Endothelial cell of umbilical vein (primary cell): ENCODE measurements around the gene WDR43. TPM values are rescaled to one million over a fixed set of nuclear protein-coding genes. Genes with fewer than 3 reads are reported as not detected.

Experiments
- BruUV-seq: library from RNA; stranded (reverse); fragments of 400-500 nt; replicated peaks from 2 replicates; lab custom pipeline; 2021; lab: Mats Ljungman, UMichigan
- CTCF ChIA-PET: fragments of 300-600, 350-600 bp; sonication (Branson Sonifier 250); formaldehyde crosslinking; loops from one replicate; lab custom pipeline; 2021; ENCODE audit warnings: antibody characterized with exemption, inconsistent platforms; lab: Charles Lee
- POLR2A ChIA-PET: fragments of 300-600, 350-600 bp; sonication (Branson Sonifier 250); formaldehyde crosslinking; loops from one replicate; lab custom pipeline; 2021; ENCODE audit warnings: antibody characterized with exemption, inconsistent platforms; lab: Charles Lee
- DNase-seq: peaks from one replicate; pipeline ENCODE4 v3.0.0-alpha.2; 2011; ENCODE audit warnings: low read depth, low spot score
- FAIRE-seq: peaks from 2 replicates; lab custom pipeline; 2011; peaks lifted over from hg19 to GRCh38; lab: Jason Lieb, UNC
- H2AFZ ChIP-seq: 2 replicates; pipeline ENCODE4 v1.6.0; 2012; ENCODE audit warnings: low read depth, low read length, control low read depth, inconsistent platforms
- H3K27ac ChIP-seq: 2 replicates; pipeline ENCODE4 v1.5.1; 2011; ENCODE audit warnings: low read depth, mild to moderate bottlenecking, control low read depth, low read length, moderate library complexity; ENCODE audit not compliant: insufficient read depth
- H3K27me3 ChIP-seq, 2 experiments: 2 replicates each; pipeline versions ENCODE4 v1.6.0 to v1.6.1; 2011; ENCODE audit warnings: low read length in 2 of 2, mixed read lengths in 1 of 2; ENCODE audit not compliant: control insufficient read depth in 2 of 2, insufficient read depth in 2 of 2
- H3K36me3 ChIP-seq, 2 experiments: 2 replicates in 1 of 2; 3 replicates in 1 of 2; pipeline ENCODE4 v1.5.1; 2011; ENCODE audit warnings: low read length in 2 of 2, mild to moderate bottlenecking in 1 of 2, moderate library complexity in 1 of 2; ENCODE audit not compliant: control insufficient read depth in 2 of 2, insufficient read depth in 2 of 2; ENCODE audit errors: extremely low read depth in 1 of 2
- H3K4me1 ChIP-seq: 3 replicates; pipeline ENCODE4 v1.5.1; 2011; ENCODE audit warnings: mild to moderate bottlenecking, low read length; ENCODE audit not compliant: control insufficient read depth, insufficient read depth; ENCODE audit errors: extremely low read depth
- H3K4me2 ChIP-seq: 2 replicates; pipeline ENCODE4 v1.6.1; 2011; ENCODE audit warnings: low read length, control low read depth, mixed read lengths; ENCODE audit not compliant: insufficient read depth
- H3K4me3 ChIP-seq, 3 experiments: fragments of 200-600 bp in 1 of 3; sonication (generic), shearing (Covaris generic) in 1 of 3; replicated peaks in 1 of 3; 2 replicates each; pipeline ENCODE4 v1.5.1; 2011 to 2016; ENCODE audit warnings: control low read depth in 3 of 3, low read length in 3 of 3, mild to moderate bottlenecking in 2 of 3, inconsistent platforms in 1 of 3, low read depth in 1 of 3, moderate library complexity in 1 of 3; ENCODE audit not compliant: insufficient read depth in 1 of 3
- H3K79me2 ChIP-seq: 2 replicates; pipeline ENCODE4 v1.6.0; 2012; ENCODE audit warnings: low read length, inconsistent platforms; ENCODE audit not compliant: control insufficient read depth, insufficient read depth
- H3K9ac ChIP-seq: replicated peaks from 2 replicates; pipeline ENCODE3; 2011; ENCODE audit warnings: low read length, control low read depth; ENCODE audit not compliant: insufficient read depth; ENCODE audit errors: extremely low read depth
- H3K9me1 ChIP-seq: replicated peaks from 3 replicates; pipeline ENCODE4 v1.6.0; 2011; ENCODE audit warnings: mild to moderate bottlenecking, low read length; ENCODE audit not compliant: control insufficient read depth, insufficient read depth; ENCODE audit errors: extremely low read depth
- H3K9me3 ChIP-seq: replicated peaks from 2 replicates; pipeline ENCODE4 v1.5.1; 2012; ENCODE audit warnings: low read length, inconsistent platforms; ENCODE audit not compliant: control insufficient read depth, insufficient read depth
- H4K20me1 ChIP-seq: replicated peaks from 2 replicates; pipeline ENCODE3; 2011; ENCODE audit warnings: mild to moderate bottlenecking, low read length; ENCODE audit not compliant: control insufficient read depth, insufficient read depth; ENCODE audit errors: extremely low read depth
- CTCF ChIP-seq, 2 donors: IDR thresholded peaks; 1 replicate in 1 of 2; 2 replicates in 1 of 2; pipeline ENCODE4 v1.5.1; 2011; ENCODE audit warnings: low read length in 2 of 2, mild to moderate bottlenecking in 2 of 2, moderate library complexity in 2 of 2, control low read depth in 1 of 2, inconsistent platforms in 1 of 2, low read depth in 1 of 2; ENCODE audit not compliant: insufficient read depth in 1 of 2; ENCODE audit errors: extremely low read depth in 1 of 2
- EZH2 ChIP-seq: IDR thresholded peaks from 2 replicates; pipeline ENCODE4 v1.6.1; 2012; ENCODE audit warnings: borderline replicate concordance, low read depth, mild to moderate bottlenecking, moderate library complexity, low read length, inconsistent platforms; ENCODE audit not compliant: severe bottlenecking
- FOS ChIP-seq: IDR thresholded peaks from 2 replicates; pipeline ENCODE4 v1.6.1; 2011; ENCODE audit warnings: mild to moderate bottlenecking, low read length, moderate library complexity, borderline replicate concordance; ENCODE audit not compliant: insufficient read depth
- GATA2 ChIP-seq: IDR thresholded peaks from 2 replicates; pipeline ENCODE4 v1.7.0; 2011; ENCODE audit warnings: low read depth, mild to moderate bottlenecking, moderate library complexity, mixed read lengths, low read length; ENCODE audit not compliant: insufficient read length, insufficient read depth
- JUN ChIP-seq: IDR thresholded peaks from 2 replicates; pipeline ENCODE4 v1.6.1; 2011; ENCODE audit warnings: borderline replicate concordance, low read depth; ENCODE audit not compliant: insufficient read length, insufficient read depth
- MYC ChIP-seq: IDR thresholded peaks from one replicate; pipeline ENCODE4 v1.6.1; 2011; ENCODE audit warnings: mild to moderate bottlenecking, low read depth, low read length
- POLR2A ChIP-seq: IDR thresholded peaks from 2 replicates; pipeline ENCODE4 v1.6.1; 2012; ENCODE audit warnings: low read depth, mild to moderate bottlenecking, control low read depth, low read length
- POLR2AphosphoS5 ChIP-seq: IDR thresholded peaks from 2 replicates; pipeline ENCODE4 v1.6.1; 2012; ENCODE audit warnings: low read depth, mild to moderate bottlenecking, control low read depth, low read length, moderate library complexity; ENCODE audit not compliant: insufficient read depth
- dilution Hi-C: fragments of 300-500 bp; cut with MboI; formaldehyde crosslinking; loops from one replicate; pipeline ENCODE4 v1.15.0; 2019; ENCODE audit warnings: low sequenced_read_pairs; ENCODE audit not compliant: extremely low pct_ligation_motif_present
- intact Hi-C: fragments of 100-400 bp; cut with micrococcal nuclease; formaldehyde crosslinking; loops from one replicate; pipeline ENCODE4 v1.10.0; 2022
- polyA plus RNA-seq, 4 experiments: library from polyadenylated mRNA; depleted of rRNA in 3 of 4; stranded (reverse) in 3 of 4; unstranded in 1 of 4; fragments of >200 nt; gene quantifications; 2 replicates each; pipeline versions ENCODE4 v1.2.1 to v1.2.3, GENCODE V29; 2011 to 2012; ENCODE audit warnings: missing spikeins in 1 of 4
- total RNA-seq: library from RNA; stranded (reverse); gene quantifications from 2 replicates; pipeline ENCODE4 v1.2.3, GENCODE V29; 2021
- TF ChIP-seq, protein P1 (sequence below): IDR thresholded peaks from 2 replicates; pipeline ENCODE4 v1.6.1; 2011; ENCODE audit not compliant: insufficient read depth, insufficient read length

The WDR43 gene
- total and polyA plus RNA-seq, 2 donors (not counting 3 experiments of a cell fraction or from before 2014, with no cell fraction given), result 23.7 to 60.6 TPM

- H2AFZ ChIP-seq, result no peak overlapping the region
- intact Hi-C loops, result no loop called here
- DNase-seq (no peak), FAIRE-seq (no peak)
- no peaks in the 10 kb centered on the region for H3K9me1 ChIP-seq
- no peaks in the 10 kb centered on the region for H3K4me1 ChIP-seq
- no peak overlapping the region for H3K9ac ChIP-seq
- POLR2A ChIA-PET, result interaction anchor here (0.7 kb wide), 1 partner anchor 937 kb away, joined by 5 read pairs; no protein-coding TSS in a partner anchor
- dilution Hi-C loops, result no loop called here
- no peaks in the 10 kb centered on the region for H3K9me3 ChIP-seq
- TF ChIP-seq POLR2AphosphoS5 (no peak), JUN (no peak), EZH2 (no peak), CTCF (IDR thresholded peaks at IDR 0.05; ENCODE audit: extremely low read depth in 1 of 2, insufficient read depth in 1 of 2, low read depth in 1 of 2, low read length in 2 of 2) (no peak), GATA2 (no peak), FOS (no peak), POLR2A (no peak), MYC (no peak)
- TF ChIP-seq, protein P1, sequence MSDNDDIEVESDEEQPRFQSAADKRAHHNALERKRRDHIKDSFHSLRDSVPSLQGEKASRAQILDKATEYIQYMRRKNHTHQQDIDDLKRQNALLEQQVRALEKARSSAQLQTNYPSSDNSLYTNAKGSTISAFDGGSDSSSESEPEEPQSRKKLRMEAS, result no peak
- H3K36me3 ChIP-seq, result no peaks in the 10 kb centered on the region
- no TSS peak for BruUV-seq
- no peak overlapping the region for H3K4me2 ChIP-seq
- H3K27me3 ChIP-seq, result no peaks in the 10 kb centered on the region
- H4K20me1 ChIP-seq, result no peaks in the 10 kb centered on the region
- no peak overlapping the region for H3K4me3 ChIP-seq
- no peak overlapping the region for H3K27ac ChIP-seq
- no peaks in the 10 kb centered on the region for H3K79me2 ChIP-seq
- CTCF ChIA-PET, result no interaction called here
These were observed 101.6 kb downstream of the WDR43 start for GRCh38 chr2:28995765-28996750.
